HepG2 (cell line): ENCODE data around the gene HSP90AA1. TPM values are rescaled to one million over a fixed set of nuclear protein-coding genes. Genes with fewer than 3 reads are reported as not detected.

Experiments used
- ATAC-seq: fragments of 200-7000 bp; cut with Tn5 transposase; 3 replicates; pipeline ENCODE4 v1.9.1; 2020; ENCODE audit warnings: mild to moderate bottlenecking, moderate library complexity
- BruUV-seq: library from RNA; stranded (reverse); fragments of 400-500 nt; replicated peaks from 2 replicates; lab custom pipeline; 2021; lab: Mats Ljungman, UMichigan
- CTCF ChIA-PET: fragments of 300-600 bp; formaldehyde crosslinking; extraction: SDS; loops from one replicate; lab custom pipeline; 2021; ENCODE audit warnings: low total read pairs, inconsistent platforms, low intra/inter-chr PET ratio; lab: Yijun Ruan, JAX
- POLR2A ChIA-PET: fragments of 350-600 bp; sonication (Branson Sonifier 250); formaldehyde crosslinking; loops from one replicate; lab custom pipeline; 2020; ENCODE audit warnings: antibody characterized with exemption, inconsistent platforms; lab: Yijun Ruan, JAX
- DNase-seq: peaks from one replicate; pipeline ENCODE4 v3.0.0-alpha.2; 2015; ENCODE audit warnings: low spot score
- FAIRE-seq: peaks from 3 replicates; lab custom pipeline; 2011; peaks lifted over from hg19 to GRCh38; lab: Jason Lieb, UNC
- H2AFZ ChIP-seq: one replicate; pipeline ENCODE4 v1.6.1; 2011; ENCODE audit warnings: low read length, inconsistent platforms
- H3K27ac ChIP-seq: fragments of 300-600 bp; 3 replicates; pipeline ENCODE4 v1.8.0; 2011; ENCODE audit warnings: mixed run types, mild to moderate bottlenecking, mixed read lengths, low read length, inconsistent platforms; ENCODE audit not compliant: insufficient read depth; ENCODE audit errors: extremely low read length
- H3K27me3 ChIP-seq, 2 experiments: fragments of 200-600 bp in 1 of 2; 2 replicates in 1 of 2; 3 replicates in 1 of 2; pipeline versions ENCODE4 v1.6.0 to v1.8.0; 2011; ENCODE audit warnings: low read length in 2 of 2, mild to moderate bottlenecking in 2 of 2, moderate library complexity in 2 of 2, inconsistent platforms in 1 of 2; ENCODE audit not compliant: insufficient read depth in 2 of 2, control insufficient read depth in 1 of 2
- H3K36me3 ChIP-seq, 2 experiments: fragments of 200-600 bp in 1 of 2; replicated peaks in 1 of 2; 2 replicates in 1 of 2; 3 replicates in 1 of 2; pipeline versions ENCODE4 v1.5.1 to v1.8.0; 2011; ENCODE audit warnings: low read length in 2 of 2, inconsistent platforms in 1 of 2; ENCODE audit not compliant: insufficient read depth in 2 of 2, control insufficient read depth in 1 of 2
- H3K4me1 ChIP-seq: 2 replicates; pipeline ENCODE4 v1.5.1; 2012; ENCODE audit warnings: low read length, inconsistent platforms; ENCODE audit not compliant: insufficient read depth
- H3K4me2 ChIP-seq: 2 replicates; pipeline ENCODE4 v1.6.0; 2011; ENCODE audit warnings: low read depth, low read length, inconsistent platforms
- H3K4me3 ChIP-seq, 3 experiments: fragments of 200-600 bp in 1 of 3; sonication (generic), shearing (Covaris generic) in 1 of 3; replicated peaks in 1 of 3; 2 replicates each; pipeline ENCODE4 v1.5.1; 2011 to 2016; ENCODE audit warnings: low read length in 3 of 3, inconsistent platforms in 2 of 3, low read depth in 2 of 3, mild to moderate bottlenecking in 2 of 3, control low read depth in 1 of 3, mixed read lengths in 1 of 3; ENCODE audit not compliant: insufficient read depth in 1 of 3
- H3K79me2 ChIP-seq: one replicate; pipeline ENCODE4 v1.6.1; 2011; ENCODE audit warnings: low read length, inconsistent platforms; ENCODE audit not compliant: insufficient read depth
- H3K9ac ChIP-seq: 2 replicates; pipeline ENCODE4 v1.6.0; 2011; ENCODE audit warnings: mild to moderate bottlenecking, low read depth, low read length, inconsistent platforms; ENCODE audit not compliant: insufficient read depth
- H3K9me3 ChIP-seq: 2 replicates; pipeline ENCODE4 v1.5.1; 2012; ENCODE audit warnings: mild to moderate bottlenecking, low read length
- H4K20me1 ChIP-seq: 2 replicates; pipeline ENCODE4 v1.6.0; 2011; ENCODE audit warnings: inconsistent platforms, mild to moderate bottlenecking, low read length, moderate library complexity; ENCODE audit not compliant: insufficient read depth
- AGO1 ChIP-seq: fragments of 200-400 bp; formaldehyde crosslinking; IDR thresholded peaks from 2 replicates; pipeline ENCODE4 v1.6.1; 2017; ENCODE audit warnings: mild to moderate bottlenecking, low read depth, low read length, moderate library complexity; ENCODE audit not compliant: poor library complexity, severe bottlenecking
- BORCS8-MEF2B ChIP-seq: sonication (generic); formaldehyde crosslinking; IDR thresholded peaks from 2 replicates; pipeline ENCODE4 v1.8.0; 2022; ENCODE audit warnings: mild to moderate bottlenecking, missing genetic modification reagents
- E2F1 ChIP-seq: sonication (generic); formaldehyde crosslinking; IDR thresholded peaks from 2 replicates; pipeline ENCODE4 v1.5.0; 2020; ENCODE audit warnings: missing genetic modification reagents
- MATR3 ChIP-seq: sonication (generic); formaldehyde crosslinking; IDR thresholded peaks from 2 replicates; pipeline ENCODE4 v1.4.0; 2020; ENCODE audit warnings: missing genetic modification reagents
- ZNF12 ChIP-seq: sonication (generic); formaldehyde crosslinking; IDR thresholded peaks from 2 replicates; pipeline ENCODE4 v1.5.0; 2020; ENCODE audit warnings: missing genetic modification reagents
- ZNF281 ChIP-seq: sonication (generic); formaldehyde crosslinking; IDR thresholded peaks from 2 replicates; pipeline ENCODE4 v1.4.0; 2020; ENCODE audit warnings: missing genetic modification reagents, borderline replicate concordance
- WGBS: methylation state at CpG from one replicate; pipeline ENCODE4 v1.1.6; 2017; ENCODE audit warnings: low lambda C conversion rate; 5-methylcytosine and 5-hydroxymethylcytosine counted together
- in situ Hi-C: cut with HindIII; loops from 2 replicates; pipeline ENCODE4 v1.10.0; 2017; ENCODE audit warnings: low pct_unique_long_range_greater_than_20kb; ENCODE audit not compliant: extremely low pct_ligation_motif_present
- intact Hi-C: fragments of 100-400 bp; cut with micrococcal nuclease; formaldehyde crosslinking; loops from one replicate; pipeline ENCODE4 v1.10.0; 2022; ENCODE audit not compliant: unreplicated experiment
- polyA plus RNA-seq, 8 experiments: library from polyadenylated mRNA; depleted of rRNA in 3 of 8; stranded (reverse) in 7 of 8; unstranded in 1 of 8; fragments of >200 nt; fragmentation: Illumina TruSeq in 4 of 8; extraction: Trizol in 4 of 8; gene quantifications; 2 replicates each; pipeline versions ENCODE4 v1.2.1 to v1.2.3, GENCODE V29; 2011 to 2016; ENCODE audit warnings: low read depth in 4 of 8, missing spikeins in 1 of 8, mixed read lengths in 1 of 8; ENCODE audit not compliant: insufficient read depth in 1 of 8
- total RNA-seq, 5 experiments: library from RNA; depleted of rRNA; stranded (reverse); fragments of >200 nt; fragmentation: Illumina TruSeq; extraction: Trizol; gene quantifications; 2 replicates each; pipeline ENCODE4 v1.2.3, GENCODE V29; 2016; ENCODE audit warnings: low read depth in 1 of 5
- TF ChIP-seq, protein P1 (sequence below): IDR thresholded peaks from 2 replicates; pipeline ENCODE4 v1.6.1; 2016; ENCODE audit warnings: missing compliant biosample characterization, missing genetic modification reagents, borderline replicate concordance
- TF ChIP-seq, protein P2 (sequence below): sonication (generic); formaldehyde crosslinking; IDR thresholded peaks from 2 replicates; pipeline ENCODE4 v1.4.0; 2020; ENCODE audit warnings: missing genetic modification reagents, borderline replicate concordance
- TF ChIP-seq, protein P3 (sequence below): sonication (generic); formaldehyde crosslinking; IDR thresholded peaks from 2 replicates; pipeline ENCODE4 v1.9.0; 2021; ENCODE audit warnings: missing genetic modification reagents, borderline replicate concordance

The HSP90AA1 gene
- total and polyA plus RNA-seq, 2 of the 13 experiments (the other 11 are each of a cell fraction or from before 2014, with no cell fraction given), result 262 to 636 TPM

DNA sequence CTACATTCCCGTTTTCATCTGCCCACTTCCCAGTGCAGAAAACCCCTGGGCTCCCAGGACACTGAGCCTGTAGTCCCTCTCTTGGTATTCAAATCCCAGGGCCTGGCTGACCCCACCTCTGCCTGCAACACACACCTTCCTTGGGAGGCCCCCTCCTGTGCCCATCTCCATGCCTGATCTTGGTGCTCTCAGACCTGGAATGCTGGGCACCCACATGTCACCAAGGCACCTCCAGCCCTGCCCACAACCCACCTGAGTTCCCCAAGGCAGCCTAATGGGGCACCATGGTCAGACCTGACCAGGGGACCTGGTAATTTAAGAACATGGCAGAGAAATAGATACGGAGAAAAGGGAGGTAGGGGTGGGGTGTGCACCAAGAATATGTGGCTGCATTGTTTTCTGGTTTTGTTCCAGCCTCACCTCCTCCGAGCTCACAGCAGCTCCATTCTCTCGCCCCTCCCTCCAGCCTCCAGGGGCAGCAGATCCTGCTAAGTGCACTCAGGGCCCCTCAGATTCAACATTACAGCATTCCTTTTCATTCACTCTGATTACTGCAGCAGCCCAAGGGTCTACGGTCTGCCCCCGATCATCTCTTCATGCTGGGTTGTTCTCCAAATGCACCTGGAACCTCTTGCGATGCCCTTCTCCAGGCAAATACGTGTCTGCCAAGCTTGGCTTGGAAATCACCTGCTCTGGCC is 9.2 kb upstream of the HSP90AA1 start:
- Histone ChIP-seq H3K27ac (no peak overlapping the region), H4K20me1 (no peaks in the 10 kb centered on the region), H2AFZ (no peak overlapping the region), H3K4me3 (peak overlapping the region in 1 of 3 experiments; percentile 20; a peak in 1 of 6 replicates), H3K4me1 (peaks cover 37% of the 10 kb centered on the region), H3K36me3 (no peaks in the 10 kb centered on the region), H3K9ac (no peak overlapping the region), H3K4me2 (peak overlapping the region; percentile 62), H3K27me3 (peaks cover 2 to 25% of the 10 kb centered on the region in 2 experiments; a peak in 3 of 5 replicates), H3K79me2 (no peaks in the 10 kb centered on the region), H3K9me3 (no peaks in the 10 kb centered on the region)
- CTCF ChIA-PET, result interaction anchor here (2.0 to 3.1 kb wide), 3 partner anchors 33 to 135 kb away, joined by 14 to 22 read pairs (median 18); no protein-coding TSS in a partner anchor
- POLR2A ChIA-PET, result interaction anchor here (1.2 to 2.3 kb wide), 3 partner anchors 11 to 40 kb away, joined by 5 to 9 read pairs (median 6); no protein-coding TSS in a partner anchor
- intact Hi-C loops, result loop anchor here (1.0 to 5.0 kb wide), 5 partner anchors 33 to 389 kb away; no protein-coding TSS in a partner anchor
- TF ChIP-seq MATR3 (CRISPR knock-in tag) (no peak), ZNF12 (CRISPR knock-in tag) (no peak), AGO1 (no peak), ZNF281 (CRISPR knock-in tag) (no peak), E2F1 (CRISPR knock-in tag) (no peak), BORCS8-MEF2B (0 out of 2 replicates have a peak, but pooled peaks have one; percentile 52)
- TF ChIP-seq, protein P1, sequence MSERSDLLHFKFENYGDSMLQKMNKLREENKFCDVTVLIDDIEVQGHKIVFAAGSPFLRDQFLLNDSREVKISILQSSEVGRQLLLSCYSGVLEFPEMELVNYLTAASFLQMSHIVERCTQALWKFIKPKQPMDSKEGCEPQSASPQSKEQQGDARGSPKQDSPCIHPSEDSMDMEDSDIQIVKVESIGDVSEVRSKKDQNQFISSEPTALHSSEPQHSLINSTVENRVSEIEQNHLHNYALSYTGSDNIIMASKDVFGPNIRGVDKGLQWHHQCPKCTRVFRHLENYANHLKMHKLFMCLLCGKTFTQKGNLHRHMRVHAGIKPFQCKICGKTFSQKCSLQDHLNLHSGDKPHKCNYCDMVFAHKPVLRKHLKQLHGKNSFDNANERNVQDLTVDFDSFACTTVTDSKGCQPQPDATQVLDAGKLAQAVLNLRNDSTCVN, result no peak
- TF ChIP-seq, protein P2, sequence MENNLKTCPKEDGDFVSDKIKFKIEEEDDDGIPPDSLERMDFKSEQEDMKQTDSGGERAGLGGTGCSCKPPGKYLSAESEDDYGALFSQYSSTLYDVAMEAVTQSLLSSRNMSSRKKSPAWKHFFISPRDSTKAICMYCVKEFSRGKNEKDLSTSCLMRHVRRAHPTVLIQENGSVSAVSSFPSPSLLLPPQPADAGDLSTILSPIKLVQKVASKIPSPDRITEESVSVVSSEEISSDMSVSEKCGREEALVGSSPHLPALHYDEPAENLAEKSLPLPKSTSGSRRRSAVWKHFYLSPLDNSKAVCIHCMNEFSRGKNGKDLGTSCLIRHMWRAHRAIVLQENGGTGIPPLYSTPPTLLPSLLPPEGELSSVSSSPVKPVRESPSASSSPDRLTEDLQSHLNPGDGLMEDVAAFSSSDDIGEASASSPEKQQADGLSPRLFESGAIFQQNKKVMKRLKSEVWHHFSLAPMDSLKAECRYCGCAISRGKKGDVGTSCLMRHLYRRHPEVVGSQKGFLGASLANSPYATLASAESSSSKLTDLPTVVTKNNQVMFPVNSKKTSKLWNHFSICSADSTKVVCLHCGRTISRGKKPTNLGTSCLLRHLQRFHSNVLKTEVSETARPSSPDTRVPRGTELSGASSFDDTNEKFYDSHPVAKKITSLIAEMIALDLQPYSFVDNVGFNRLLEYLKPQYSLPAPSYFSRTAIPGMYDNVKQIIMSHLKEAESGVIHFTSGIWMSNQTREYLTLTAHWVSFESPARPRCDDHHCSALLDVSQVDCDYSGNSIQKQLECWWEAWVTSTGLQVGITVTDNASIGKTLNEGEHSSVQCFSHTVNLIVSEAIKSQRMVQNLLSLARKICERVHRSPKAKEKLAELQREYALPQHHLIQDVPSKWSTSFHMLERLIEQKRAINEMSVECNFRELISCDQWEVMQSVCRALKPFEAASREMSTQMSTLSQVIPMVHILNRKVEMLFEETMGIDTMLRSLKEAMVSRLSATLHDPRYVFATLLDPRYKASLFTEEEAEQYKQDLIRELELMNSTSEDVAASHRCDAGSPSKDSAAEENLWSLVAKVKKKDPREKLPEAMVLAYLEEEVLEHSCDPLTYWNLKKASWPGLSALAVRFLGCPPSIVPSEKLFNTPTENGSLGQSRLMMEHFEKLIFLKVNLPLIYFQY (CRISPR knock-in tag), result no peak
- TF ChIP-seq, protein P3, sequence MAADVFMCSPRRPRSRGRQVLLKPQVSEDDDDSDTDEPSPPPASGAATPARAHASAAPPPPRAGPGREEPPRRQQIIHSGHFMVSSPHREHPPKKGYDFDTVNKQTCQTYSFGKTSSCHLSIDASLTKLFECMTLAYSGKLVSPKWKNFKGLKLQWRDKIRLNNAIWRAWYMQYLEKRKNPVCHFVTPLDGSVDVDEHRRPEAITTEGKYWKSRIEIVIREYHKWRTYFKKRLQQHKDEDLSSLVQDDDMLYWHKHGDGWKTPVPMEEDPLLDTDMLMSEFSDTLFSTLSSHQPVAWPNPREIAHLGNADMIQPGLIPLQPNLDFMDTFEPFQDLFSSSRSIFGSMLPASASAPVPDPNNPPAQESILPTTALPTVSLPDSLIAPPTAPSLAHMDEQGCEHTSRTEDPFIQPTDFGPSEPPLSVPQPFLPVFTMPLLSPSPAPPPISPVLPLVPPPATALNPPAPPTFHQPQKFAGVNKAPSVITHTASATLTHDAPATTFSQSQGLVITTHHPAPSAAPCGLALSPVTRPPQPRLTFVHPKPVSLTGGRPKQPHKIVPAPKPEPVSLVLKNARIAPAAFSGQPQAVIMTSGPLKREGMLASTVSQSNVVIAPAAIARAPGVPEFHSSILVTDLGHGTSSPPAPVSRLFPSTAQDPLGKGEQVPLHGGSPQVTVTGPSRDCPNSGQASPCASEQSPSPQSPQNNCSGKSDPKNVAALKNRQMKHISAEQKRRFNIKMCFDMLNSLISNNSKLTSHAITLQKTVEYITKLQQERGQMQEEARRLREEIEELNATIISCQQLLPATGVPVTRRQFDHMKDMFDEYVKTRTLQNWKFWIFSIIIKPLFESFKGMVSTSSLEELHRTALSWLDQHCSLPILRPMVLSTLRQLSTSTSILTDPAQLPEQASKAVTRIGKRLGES (CRISPR knock-in tag), result no peak
- in situ Hi-C loops, result loop anchor here (5.0 to 25.0 kb wide), 3 partner anchors 34 to 384 kb away; partner anchors contain the start of gene DYNC1H1
- DNase-seq (no peak), FAIRE-seq (no peak), ATAC-seq (peak; percentile 65)
- 42% methylated on average over 8 of the region's 8 CpGs for WGBS
- BruUV-seq, result no TSS peak
